Nucleus accumbens (tissue), 56 donors: Measurements from ENCODE around the gene DNAAF9.

Experiments
- DNase-seq, 56 donors: peaks; one replicate each; lab custom pipeline; 2025; lab: John Stamatoyannopoulos, UW

DNAAF9 gene

GRCh38 chr20:3412600-3413392 is 5.3 kb upstream of the DNAAF9 start:
- no peak for DNase-seq

- no peak for DNase-seq
Measured at GRCh38 chr20:3410464-3410863, 3.0 kb upstream of the DNAAF9 start.

- DNase-seq: no peak
Measured at GRCh38 chr20:3409417-3409816, 1.9 kb upstream of the DNAAF9 start.

GRCh38 chr20:3407771-3408637 is 535 bp upstream of the DNAAF9 start:
- DNase-seq: peak in 55 of 56 donors; percentile 20 to 86 (median 74)

GRCh38 chr20:3406481-3407039 is 909 bp downstream of the DNAAF9 start:
- DNase-seq: peak in 44 of 56 donors; percentile 12 to 75 (median 50)

- DNase-seq: peak in 1 of 56 donors; percentile 13
Measured at GRCh38 chr20:3405696-3406358, 1.6 kb downstream of the DNAAF9 start.

GRCh38 chr20:3405139-3405538 is 2.3 kb downstream of the DNAAF9 start:
- no peak for DNase-seq

- no peak for DNase-seq
Measured at GRCh38 chr20:3404402-3404801, 3.1 kb downstream of the DNAAF9 start.

GRCh38 chr20:3403741-3404140 is 3.7 kb downstream of the DNAAF9 start:
- no peak for DNase-seq

GRCh38 chr20:3402453-3402852 is 5.0 kb downstream of the DNAAF9 start:
- DNase-seq: no peak

GRCh38 chr20:3400260-3401155 is 7.0 kb downstream of the DNAAF9 start:
- peak in 1 of 56 donors; percentile 7 for DNase-seq

GRCh38 chr20:3398681-3399252 is 8.7 kb downstream of the DNAAF9 start:
- DNase-seq: no peak

GRCh38 chr20:3396492-3396891 is 11.0 kb downstream of the DNAAF9 start:
- no peak for DNase-seq

GRCh38 chr20:3392756-3393155 is 14.7 kb downstream of the DNAAF9 start:
- no peak for DNase-seq

- DNase-seq: peak in 10 of 56 donors; percentile 17 to 68 (median 30)
Measured at GRCh38 chr20:3390759-3391425, 16.6 kb downstream of the DNAAF9 start.

GRCh38 chr20:3383878-3384495 is 23.5 kb downstream of the DNAAF9 start:
- DNase-seq: no peak

- DNase-seq: no peak
Measured at GRCh38 chr20:3382836-3383235, 24.6 kb downstream of the DNAAF9 start.
